ENCODE results near the gene APOL3.
"Not testable (repeated sequence)": the region's sequence is repeated elsewhere in the genome, so short reads cannot be mapped to it uniquely, and the experiment has no call there.

Gene APOL3

DNA sequence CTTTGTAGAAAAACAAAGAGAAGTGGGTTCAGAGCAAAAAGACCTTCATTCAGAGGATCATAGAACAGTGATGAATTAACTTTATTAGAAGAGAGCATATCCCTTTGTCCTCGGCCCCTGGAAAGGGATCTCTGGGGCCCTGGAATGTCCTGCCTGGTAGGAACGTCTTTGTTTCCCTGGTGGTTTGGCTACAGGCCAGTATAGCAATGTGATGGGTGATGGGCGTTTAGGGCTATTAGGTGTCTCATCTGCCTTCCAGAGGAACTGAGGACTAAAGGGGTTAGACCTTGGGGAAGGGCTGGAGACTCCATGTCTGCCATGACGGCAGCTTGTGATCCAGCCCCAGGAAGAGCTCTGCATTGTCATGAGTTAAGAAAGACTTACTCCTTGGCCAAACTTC lies 32.0 kb upstream of the APOL3 start:
- DNase-seq = no peak

DNA sequence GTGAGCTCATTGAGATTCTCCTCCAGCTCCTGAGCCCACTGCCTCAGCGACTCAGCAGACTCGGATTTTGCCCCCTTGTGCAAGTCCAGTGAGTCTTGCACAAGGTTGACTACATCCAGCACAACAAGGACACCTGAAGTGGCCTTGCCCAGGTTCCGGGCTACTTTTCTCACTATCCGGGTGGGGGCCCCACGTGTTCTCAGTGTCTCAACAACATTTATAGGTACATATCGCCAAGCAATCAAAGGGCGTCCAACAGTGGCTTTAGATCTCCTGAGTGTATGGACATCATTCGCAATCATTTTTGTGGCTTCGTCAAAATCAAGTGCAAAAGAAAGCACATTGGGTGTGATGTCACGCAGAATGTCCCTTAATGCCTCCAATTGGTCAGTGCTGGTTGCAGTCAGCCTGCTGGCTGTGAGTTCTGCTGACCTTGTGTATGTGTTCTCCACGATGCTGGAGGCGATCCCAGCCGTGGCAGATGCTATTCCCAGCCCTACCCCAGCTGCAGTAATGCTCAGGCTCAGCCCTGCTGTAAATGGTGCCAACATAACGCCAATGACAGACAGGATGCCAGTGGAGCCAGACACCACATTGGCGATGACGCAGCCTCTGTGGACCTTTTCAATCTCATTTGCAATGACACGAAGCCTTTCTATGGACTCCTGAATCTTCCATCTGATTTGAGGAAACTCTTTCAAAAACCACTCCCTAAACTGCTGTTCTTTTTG lies 30.7 kb upstream of the APOL3 start:
- DNase-seq = peak; percentile 74

GRCh38 chr22:36187862-36188261 lies 27.3 kb upstream of the APOL3 start:
- DNase-seq = not testable (repeated sequence)

GRCh38 chr22:36185828-36186624 lies 25.5 kb upstream of the APOL3 start:
- DNase-seq = no peak

DNA sequence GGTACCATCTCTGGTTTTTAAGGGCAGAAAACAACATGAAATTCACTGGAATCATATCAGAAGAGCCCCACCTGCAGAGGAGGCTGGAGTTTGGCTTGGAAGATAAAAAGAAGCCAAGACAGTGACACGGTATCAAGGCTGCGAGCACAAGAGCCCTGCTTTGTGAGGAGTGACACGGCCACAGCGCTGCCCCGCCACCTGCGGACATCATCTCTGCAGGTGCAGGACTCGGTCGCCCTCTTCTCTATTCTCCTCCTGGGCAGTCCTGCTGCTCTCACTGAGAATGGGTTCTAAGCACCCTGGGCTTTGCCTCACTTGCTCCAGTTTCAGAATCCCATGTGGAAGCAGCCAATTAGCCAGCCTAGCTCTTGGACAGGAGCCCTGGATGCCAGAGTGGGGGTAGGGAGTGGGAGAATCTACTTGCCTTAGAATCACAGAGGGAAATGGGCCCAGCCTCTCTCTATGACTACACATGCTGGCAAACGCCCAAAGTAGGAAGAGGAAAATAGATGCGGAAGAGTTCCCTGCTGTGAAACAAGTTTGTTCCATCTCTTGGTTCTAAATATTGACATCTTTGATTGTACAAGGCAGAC lies 24.0 kb upstream of the APOL3 start:
- DNase-seq = no peak

- peak; percentile 20 for DNase-seq
Observed at GRCh38 chr22:36183446-36183845, 22.9 kb upstream of the APOL3 start.

GRCh38 chr22:36182857-36183256 lies 22.3 kb upstream of the APOL3 start:
- peak; percentile 23 for DNase-seq

- no peak for DNase-seq
Observed at GRCh38 chr22:36182056-36182455, 21.5 kb upstream of the APOL3 start.

- DNase-seq = no peak
Observed at GRCh38 chr22:36180928-36181327, 20.4 kb upstream of the APOL3 start.

DNA sequence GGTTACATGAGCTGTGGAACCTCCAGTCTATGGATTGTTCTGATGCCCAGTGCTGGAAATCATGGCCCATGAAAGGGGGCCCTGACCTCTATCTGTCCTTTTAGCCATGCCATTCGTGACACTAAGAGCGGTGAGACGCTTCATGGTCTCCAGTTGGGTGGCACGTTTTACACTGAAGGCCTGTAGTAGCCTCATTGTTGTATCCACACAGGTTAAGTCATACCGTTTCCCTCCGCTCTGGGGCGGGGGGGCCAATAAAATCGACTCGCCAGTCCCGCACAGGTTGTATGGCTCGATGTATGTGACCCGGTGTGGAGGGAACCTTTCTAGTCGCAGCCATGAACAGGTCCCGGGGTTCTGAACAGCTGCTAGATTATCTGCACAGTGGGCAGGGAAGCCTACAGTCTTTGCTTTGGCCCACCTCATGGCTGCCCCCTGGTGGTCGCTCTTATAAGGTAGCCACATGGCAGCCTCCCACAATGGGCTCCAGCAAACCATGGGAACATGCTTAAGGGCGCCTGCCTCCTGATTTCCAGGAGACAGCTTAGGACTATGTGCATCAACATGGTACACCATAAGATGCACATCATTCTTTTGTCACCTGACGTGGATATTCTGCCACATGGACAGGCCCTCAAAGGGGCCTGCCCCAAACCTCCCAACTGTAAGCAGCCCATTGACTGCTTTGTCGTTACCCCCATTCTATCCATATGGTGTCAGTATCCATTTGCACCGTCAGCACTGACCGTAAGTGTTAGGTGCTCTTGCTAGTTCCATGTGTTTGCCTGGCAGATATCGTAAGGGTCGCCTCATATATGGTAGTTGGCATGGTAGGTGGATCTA lies 19.7 kb upstream of the APOL3 start:
- DNase-seq = peak; percentile 77

DNA sequence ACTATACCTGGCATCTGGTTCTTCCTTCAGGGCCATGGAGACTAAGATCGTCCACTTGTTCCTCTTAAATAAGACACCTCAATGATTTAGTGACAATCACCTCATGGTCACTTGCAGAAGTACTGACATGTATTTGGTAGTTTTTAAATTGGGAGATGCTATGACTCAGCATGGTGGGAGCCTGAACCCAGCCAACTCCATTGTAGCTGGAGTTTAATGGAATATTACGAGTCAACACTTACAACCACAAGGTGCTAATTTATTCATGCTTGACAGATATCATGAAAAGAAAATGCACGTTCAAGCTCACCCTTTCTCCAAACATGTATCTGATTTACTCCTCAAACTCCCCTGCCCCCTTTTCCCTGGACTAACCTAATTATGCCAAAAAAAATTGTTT lies 16.6 kb upstream of the APOL3 start:
- DNase-seq = no peak

- DNase-seq = no peak
Observed at GRCh38 chr22:36175892-36176291, 15.3 kb upstream of the APOL3 start.

- no peak for DNase-seq
Observed at GRCh38 chr22:36171941-36172340, 11.4 kb upstream of the APOL3 start.

DNA sequence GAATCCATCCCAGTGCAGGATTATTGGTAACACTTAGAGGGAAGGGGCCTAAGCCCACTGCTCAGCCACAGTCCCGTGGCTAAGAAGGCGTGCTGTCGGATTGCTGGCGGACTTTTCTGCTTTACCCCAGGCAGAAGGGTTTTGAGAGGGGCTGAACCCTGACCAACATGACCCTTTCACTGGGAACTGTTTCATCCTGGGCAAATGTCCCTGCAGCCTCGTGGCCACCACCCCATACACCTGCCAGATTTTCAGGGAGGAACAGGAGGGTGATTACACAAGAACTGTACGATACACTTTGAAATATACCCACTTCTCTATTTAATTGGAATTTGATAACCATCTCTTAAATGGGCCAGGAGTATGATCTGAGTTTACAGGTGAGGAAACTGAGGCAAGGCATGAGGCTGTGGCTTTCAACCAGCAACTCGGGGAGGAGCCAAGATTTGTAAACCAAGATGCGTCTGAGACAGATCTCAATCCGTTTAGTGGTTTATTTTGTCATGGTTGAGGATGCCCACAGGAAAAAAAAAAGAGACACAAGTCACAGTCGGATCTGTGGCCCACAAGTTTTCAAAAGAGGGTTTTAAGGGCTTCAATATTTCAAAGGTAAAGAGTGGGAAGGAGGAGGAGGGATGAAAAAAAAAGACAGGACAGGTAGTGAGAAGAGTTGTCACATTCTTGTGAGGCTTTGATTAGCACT lies 6.1 kb upstream of the APOL3 start:
- no peak for DNase-seq

- DNase-seq = no peak
Observed at GRCh38 chr22:36166086-36166485, 5.5 kb upstream of the APOL3 start.

DNA sequence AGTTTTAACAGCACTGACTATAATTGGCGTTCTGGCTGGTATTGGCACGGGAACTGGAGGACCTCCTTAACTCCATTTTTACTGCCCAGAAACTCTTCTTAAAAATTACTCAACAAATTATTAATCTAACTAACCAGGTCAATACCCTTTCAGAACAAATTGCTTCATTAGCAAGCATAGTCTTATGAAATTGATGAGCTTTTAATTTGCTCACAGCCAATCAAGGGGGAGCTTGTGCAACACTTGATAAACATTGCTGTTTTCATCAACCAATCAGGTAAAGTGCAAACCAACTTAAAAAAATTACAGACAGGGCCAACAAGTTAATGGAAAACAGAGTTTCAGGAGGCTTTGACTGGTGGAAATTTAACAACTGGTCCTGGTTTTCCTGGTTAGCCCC lies 4.6 kb upstream of the APOL3 start:
- no peak for DNase-seq

- DNase-seq = no peak
Observed at GRCh38 chr22:36164621-36165020, 4.1 kb upstream of the APOL3 start.

DNA sequence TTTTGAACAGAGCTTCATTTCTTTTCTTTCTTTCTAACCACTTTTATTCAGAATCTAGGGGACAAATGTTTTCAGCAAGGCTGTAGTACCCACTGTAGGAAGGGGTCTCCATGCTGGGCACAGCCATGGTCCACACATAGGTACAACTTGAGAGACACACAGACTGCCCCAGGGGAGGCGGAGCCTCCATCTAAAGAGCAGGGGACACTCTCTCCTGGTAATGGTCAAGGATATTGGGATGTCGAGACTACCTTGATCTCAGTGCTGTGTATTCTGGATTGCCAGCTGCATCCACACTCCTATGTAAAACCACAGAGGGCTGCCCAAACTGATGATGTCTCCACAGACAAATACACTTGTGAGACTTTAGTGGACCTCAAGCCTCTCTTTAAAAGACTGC lies 2.9 kb upstream of the APOL3 start:
- no peak for DNase-seq

- no peak for DNase-seq
Observed at GRCh38 chr22:36162127-36163034, 1.8 kb upstream of the APOL3 start.

GRCh38 chr22:36161793-36162126 lies 1.2 kb upstream of the APOL3 start:
- not testable (repeated sequence) for DNase-seq

Measured in femur (tissue), 1 donor.